Cerebellar nuclear complex (tissue), 1 donor: Measurements from ENCODE around the gene AFF2.
A peak's percentile ranks its signal among the peaks of the same experiment; 100 is the strongest.
"Not testable (repeated sequence)": the region's sequence is repeated elsewhere in the genome, so short reads cannot be mapped to it uniquely, and the experiment has no call there.

Source experiments
- DNase-seq, 2 experiments: peaks; one replicate each; lab custom pipeline; 2025; lab: John Stamatoyannopoulos, UW

AFF2 gene

GRCh38 chrX:148643460-148643859 is 143.0 kb downstream of the AFF2 start:
- no peak for DNase-seq

- no peak for DNase-seq
Observed at GRCh38 chrX:148647651-148648050, 147.2 kb downstream of the AFF2 start.

GRCh38 chrX:148649145-148649795 is 148.9 kb downstream of the AFF2 start:
- no peak for DNase-seq

- DNase-seq = no peak
Observed at GRCh38 chrX:148658115-148658730, 157.8 kb downstream of the AFF2 start.

- no peak for DNase-seq
Observed at GRCh38 chrX:148659481-148659880, 159.1 kb downstream of the AFF2 start.

- no peak for DNase-seq
Observed at GRCh38 chrX:148661035-148661434, 160.6 kb downstream of the AFF2 start.

- DNase-seq = no peak
Observed at GRCh38 chrX:148662014-148662413, 161.6 kb downstream of the AFF2 start.

- DNase-seq = peak; percentile 56 to 69
Observed at GRCh38 chrX:148664171-148664570, 163.8 kb downstream of the AFF2 start.

GRCh38 chrX:148664995-148665394 is 164.6 kb downstream of the AFF2 start:
- DNase-seq = peak; percentile 10 to 23

GRCh38 chrX:148669175-148669574 is 168.8 kb downstream of the AFF2 start:
- DNase-seq = not testable (repeated sequence)

GRCh38 chrX:148670277-148670676 is 169.9 kb downstream of the AFF2 start:
- no peak for DNase-seq

GRCh38 chrX:148672517-148672916 is 172.1 kb downstream of the AFF2 start:
- DNase-seq = no peak

GRCh38 chrX:148681605-148682004 is 181.2 kb downstream of the AFF2 start:
- no peak for DNase-seq

GRCh38 chrX:148682206-148682605 is 181.8 kb downstream of the AFF2 start:
- DNase-seq = peak in 1 of 2 experiments; percentile 75

GRCh38 chrX:148691456-148691855 is 191.0 kb downstream of the AFF2 start:
- no peak for DNase-seq

GRCh38 chrX:148695255-148695654 is 194.8 kb downstream of the AFF2 start:
- DNase-seq = no peak

- no peak for DNase-seq
Observed at GRCh38 chrX:148698221-148698620, 197.8 kb downstream of the AFF2 start.

GRCh38 chrX:148700021-148700420 is 199.6 kb downstream of the AFF2 start:
- DNase-seq = peak in 1 of 2 experiments; percentile 28

- no peak for DNase-seq
Observed at GRCh38 chrX:148713981-148714380, 213.6 kb downstream of the AFF2 start.

- DNase-seq = no peak
Observed at GRCh38 chrX:148715361-148715760, 214.9 kb downstream of the AFF2 start.

- DNase-seq = peak; percentile 18 to 52
Observed at GRCh38 chrX:148722966-148723365, 222.5 kb downstream of the AFF2 start.

GRCh38 chrX:148723551-148723950 is 223.1 kb downstream of the AFF2 start:
- DNase-seq = peak; percentile 78 to 84

- DNase-seq = no peak
Observed at GRCh38 chrX:148728901-148729300, 228.5 kb downstream of the AFF2 start.

GRCh38 chrX:148732743-148733142 is 232.3 kb downstream of the AFF2 start:
- no peak for DNase-seq
